Liver (tissue), 2 donors: ENCODE data around the gene TNFSF4.

Source experiments
- CTCF ChIP-seq: fragments of 150-350 bp; IDR thresholded peaks from 2 replicates; pipeline ENCODE4 v1.5.1; 2017; ENCODE audit warnings: improper control_type of control experiment, low read depth, low read length; ENCODE audit not compliant: missing input control
- ZBTB33 ChIP-seq: IDR thresholded peaks from 2 replicates; pipeline ENCODE4 v1.6.1; 2016; ENCODE audit warnings: antibody characterized with exemption
- donor health status: healthy.

- TF ChIP-seq CTCF: no peak
- TF ChIP-seq ZBTB33: no peak
Measured at GRCh38 chr1:173191011-173191705, 16.0 kb downstream of the TNFSF4 start.
